GM12874 (cell line): ENCODE measurements around the gene UBFD1.

Experiments used
- TF ChIP-seq, protein P1 (sequence below): IDR thresholded peaks from 2 replicates; pipeline ENCODE4 v1.5.1; 2011; ENCODE audit warnings: low read depth, mild to moderate bottlenecking, control low read depth, low read length, moderate library complexity; ENCODE audit not compliant: insufficient read depth

Gene UBFD1

DNA sequence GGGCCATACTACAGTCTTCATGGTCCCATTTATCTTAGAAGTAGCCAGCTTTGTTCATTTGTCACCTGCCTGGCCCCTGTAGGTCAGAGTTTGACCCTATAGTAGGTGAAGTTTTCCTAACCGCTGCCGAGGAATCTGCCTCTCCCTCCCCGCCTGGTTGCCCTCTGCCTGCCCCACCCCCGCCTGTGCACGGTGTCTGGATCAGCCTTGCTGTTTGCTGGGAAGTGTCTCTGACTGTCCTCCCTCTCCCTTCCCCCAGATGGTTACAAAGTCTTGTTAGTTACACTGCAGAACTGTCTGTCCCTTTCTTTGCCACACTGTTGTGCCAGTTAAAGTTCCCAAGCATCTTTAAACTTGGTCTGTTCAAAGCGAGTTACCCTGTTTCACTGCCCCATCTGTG is 5.7 kb downstream of the UBFD1 start:
- TF ChIP-seq, protein P1, sequence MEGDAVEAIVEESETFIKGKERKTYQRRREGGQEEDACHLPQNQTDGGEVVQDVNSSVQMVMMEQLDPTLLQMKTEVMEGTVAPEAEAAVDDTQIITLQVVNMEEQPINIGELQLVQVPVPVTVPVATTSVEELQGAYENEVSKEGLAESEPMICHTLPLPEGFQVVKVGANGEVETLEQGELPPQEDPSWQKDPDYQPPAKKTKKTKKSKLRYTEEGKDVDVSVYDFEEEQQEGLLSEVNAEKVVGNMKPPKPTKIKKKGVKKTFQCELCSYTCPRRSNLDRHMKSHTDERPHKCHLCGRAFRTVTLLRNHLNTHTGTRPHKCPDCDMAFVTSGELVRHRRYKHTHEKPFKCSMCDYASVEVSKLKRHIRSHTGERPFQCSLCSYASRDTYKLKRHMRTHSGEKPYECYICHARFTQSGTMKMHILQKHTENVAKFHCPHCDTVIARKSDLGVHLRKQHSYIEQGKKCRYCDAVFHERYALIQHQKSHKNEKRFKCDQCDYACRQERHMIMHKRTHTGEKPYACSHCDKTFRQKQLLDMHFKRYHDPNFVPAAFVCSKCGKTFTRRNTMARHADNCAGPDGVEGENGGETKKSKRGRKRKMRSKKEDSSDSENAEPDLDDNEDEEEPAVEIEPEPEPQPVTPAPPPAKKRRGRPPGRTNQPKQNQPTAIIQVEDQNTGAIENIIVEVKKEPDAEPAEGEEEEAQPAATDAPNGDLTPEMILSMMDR: no peak

DNA sequence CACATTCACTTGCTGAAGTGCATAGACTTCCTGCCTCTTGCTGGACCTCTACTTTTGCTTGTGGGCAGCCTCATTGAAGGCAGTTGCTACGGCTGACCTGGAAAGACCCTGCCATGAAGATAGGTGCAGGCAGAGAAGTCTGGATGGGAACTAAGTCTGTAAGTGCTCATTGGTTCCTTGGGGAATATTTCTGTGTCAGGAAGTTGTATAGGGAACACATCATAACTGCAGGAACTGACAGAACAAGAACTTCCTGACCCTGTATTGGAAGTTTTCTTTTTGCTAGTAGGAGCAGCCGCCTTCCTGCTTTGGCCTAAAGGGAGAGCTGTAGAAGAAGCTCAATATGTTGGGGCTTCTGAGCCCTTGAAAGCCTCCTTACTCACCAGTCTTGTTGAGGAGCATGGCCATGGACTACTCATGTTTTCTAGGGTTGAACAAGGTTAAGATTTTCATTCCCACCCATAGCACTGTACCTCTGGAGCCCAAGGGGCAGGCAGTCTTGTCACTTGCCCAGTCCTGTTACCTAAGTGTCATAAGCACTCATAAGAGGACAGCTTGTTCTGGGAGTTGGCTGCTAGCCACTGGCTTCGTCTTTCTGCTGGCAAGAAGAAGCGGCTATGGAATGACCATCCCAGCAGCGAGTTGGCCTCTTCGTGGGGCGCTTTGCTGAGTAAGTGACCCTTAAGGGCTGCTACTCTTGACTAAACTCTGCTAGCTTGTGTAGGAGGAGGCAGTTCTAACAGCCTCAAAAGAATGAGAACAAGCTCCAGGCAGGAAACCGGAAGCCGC is 7.2 kb downstream of the UBFD1 start:
- TF ChIP-seq, protein P1: no peak

DNA sequence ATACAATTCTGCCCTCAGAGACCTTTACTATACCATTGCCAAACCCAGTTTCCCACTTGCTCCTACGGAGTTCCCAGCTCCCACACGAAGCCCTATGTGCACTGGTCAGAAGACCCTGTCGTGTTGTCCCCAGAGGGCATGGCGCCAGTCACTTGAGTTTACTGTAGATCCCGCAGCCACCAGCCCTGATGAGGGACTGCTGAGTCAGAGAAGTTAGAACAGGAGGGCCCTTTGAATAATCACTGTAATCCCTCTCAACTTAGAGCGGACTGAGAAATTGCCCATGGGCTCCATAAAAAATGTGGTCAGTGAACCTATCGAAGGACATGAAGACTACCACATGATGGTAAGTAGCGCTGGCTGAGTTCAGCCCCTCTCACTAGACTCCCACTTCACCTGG is 9.2 kb downstream of the UBFD1 start:
- TF ChIP-seq, protein P1: no peak

DNA sequence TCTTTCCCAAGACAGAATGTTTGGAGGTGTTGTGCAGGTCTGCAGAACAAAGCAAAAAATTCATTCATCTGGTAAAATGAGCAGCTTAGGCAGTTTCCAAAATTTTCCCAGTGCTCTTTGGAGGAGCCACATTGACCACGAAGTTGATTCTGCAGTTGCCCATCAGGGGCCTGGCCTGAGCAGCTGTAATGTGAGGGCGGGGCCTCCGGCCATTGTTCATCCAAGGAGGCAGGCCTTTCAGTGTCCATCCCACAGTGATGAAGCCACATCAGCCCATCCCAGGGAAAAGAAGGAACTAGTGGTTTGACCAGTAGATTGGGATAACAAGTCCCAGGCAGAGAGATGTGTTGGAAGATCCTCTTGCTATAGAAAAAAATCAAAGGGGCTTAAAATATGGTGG is 10.1 kb downstream of the UBFD1 start:
- TF ChIP-seq, protein P1: no peak

DNA sequence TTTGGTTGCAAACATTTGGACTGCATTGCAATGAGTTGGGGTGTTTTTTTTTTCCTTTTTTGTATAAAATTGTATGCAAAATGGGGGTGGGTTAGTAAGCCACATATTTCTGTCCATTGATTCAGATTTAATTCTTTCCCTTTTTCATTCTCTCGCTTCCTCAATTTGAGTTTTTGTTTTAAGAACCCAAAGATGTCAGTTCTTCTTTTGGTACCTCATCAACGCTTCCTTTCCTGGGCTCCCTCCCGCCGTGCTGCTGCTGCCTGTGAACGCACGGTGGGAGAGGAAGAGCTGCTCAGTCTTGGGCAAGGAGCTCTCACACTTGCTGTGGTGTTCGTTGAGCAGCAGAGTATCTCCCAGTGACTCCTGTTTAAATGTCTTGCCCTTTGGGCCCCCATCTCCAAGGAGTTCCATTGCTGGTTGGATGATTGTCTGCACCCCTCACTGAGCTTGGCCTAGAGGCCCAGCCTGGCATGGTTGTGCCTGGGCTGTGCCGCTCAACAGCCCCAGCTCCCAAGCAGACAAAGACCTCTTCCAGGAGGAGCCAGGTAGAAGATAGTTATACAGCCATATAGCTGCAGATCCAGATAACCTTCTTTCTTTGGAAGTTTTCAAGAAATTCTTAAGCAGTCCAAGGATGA is 13.6 kb downstream of the UBFD1 start:
- TF ChIP-seq, protein P1: no peak

DNA sequence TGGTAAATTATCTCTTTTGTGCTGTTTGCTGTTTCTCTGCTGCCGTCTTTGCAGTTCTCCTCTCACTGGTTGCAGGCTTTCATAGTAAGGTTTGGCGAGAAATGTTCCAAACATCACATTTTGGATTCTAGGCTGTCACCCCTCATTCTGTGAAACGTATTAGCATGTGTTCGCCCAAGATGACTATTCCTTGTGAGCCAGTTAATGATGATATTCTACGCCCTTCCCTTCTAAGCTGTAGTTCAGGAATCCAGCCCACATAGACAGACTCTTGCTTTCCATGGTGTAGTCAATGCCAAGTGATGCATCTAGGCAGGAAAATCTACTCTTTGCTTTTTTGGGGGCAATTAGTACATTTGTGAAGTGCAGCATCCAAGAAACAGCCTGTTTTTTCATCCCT is 14.4 kb downstream of the UBFD1 start:
- TF ChIP-seq, protein P1: no peak

DNA sequence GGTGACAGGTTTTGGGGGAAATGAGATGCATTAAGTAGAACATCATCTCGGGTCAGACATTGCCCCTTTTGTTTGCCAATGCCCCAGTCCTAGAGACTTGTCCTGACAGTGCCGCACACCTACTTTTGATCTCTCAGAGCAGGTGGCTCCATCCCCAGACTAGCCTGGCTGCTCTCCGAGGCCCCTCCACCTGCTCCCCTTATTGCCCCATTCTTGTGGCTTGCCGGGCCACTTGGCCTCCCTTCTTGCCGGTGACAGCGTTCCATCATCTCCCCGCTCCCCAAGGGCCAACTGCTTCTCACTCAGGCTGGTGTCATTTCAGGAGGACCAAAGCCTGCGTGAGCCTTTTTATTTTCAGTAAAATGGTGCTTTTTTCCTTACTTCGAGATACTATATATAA is 14.9 kb downstream of the UBFD1 start:
- TF ChIP-seq, protein P1: no peak
